Activated CD8-positive, alpha-beta T cell treated with anti-CD3 and anti-CD28 coated beads, Interleukin-2, amount 10 ng/mL, durations not matched to agents 7 days and 5 days (primary cell): ENCODE results near the gene CDC20B. TPM values are rescaled to one million over a fixed set of nuclear protein-coding genes. Genes with fewer than 3 reads are reported as not detected.
"Not testable (repeated sequence)": the region's sequence is repeated elsewhere in the genome, so short reads cannot be mapped to it uniquely, and the experiment has no call there.

Source experiments
- ATAC-seq: fragments of 150-1000 bp; cut with Tn5 transposase; one replicate; pipeline ENCODE4 v1.10.0; 2021; ENCODE audit warnings: moderate library complexity
- CTCF ChIA-PET: fragments of 350-600 bp; sonication (Branson Sonifier 250); formaldehyde crosslinking; loops from one replicate; lab custom pipeline; 2021; ENCODE audit warnings: antibody characterized with exemption; lab: Charles Lee
- POLR2A ChIA-PET: fragments of 350-600 bp; sonication (Branson Sonifier 250); formaldehyde crosslinking; loops from one replicate; lab custom pipeline; 2021; ENCODE audit warnings: antibody characterized with exemption; lab: Charles Lee
- DNase-seq: peaks from one replicate; pipeline ENCODE4 v3.0.0-alpha.2; 2020
- H3K27ac Mint-ChIP-seq: one replicate; pipeline ENCODE4 v1.8.0; 2021; ENCODE audit warnings: mild to moderate bottlenecking, mixed read lengths
- H3K27me3 Mint-ChIP-seq: one replicate; pipeline ENCODE4 v1.8.0; 2021; ENCODE audit warnings: low read depth, mixed read lengths
- H3K36me3 Mint-ChIP-seq: one replicate; pipeline ENCODE4 v1.8.0; 2021; ENCODE audit warnings: low read depth, mixed read lengths
- H3K4me1 Mint-ChIP-seq: one replicate; pipeline ENCODE4 v1.8.0; 2021; ENCODE audit warnings: low read depth, mixed read lengths
- H3K4me3 Mint-ChIP-seq: one replicate; pipeline ENCODE4 v1.8.0; 2021; ENCODE audit warnings: mild to moderate bottlenecking, mixed read lengths
- H3K9me3 Mint-ChIP-seq: one replicate; pipeline ENCODE4 v1.8.0; 2022; ENCODE audit warnings: mixed read lengths; ENCODE audit not compliant: insufficient read depth
- total RNA-seq, 2 experiments: library from RNA; stranded (reverse); gene quantifications; one replicate each; pipeline ENCODE4 v1.2.3, GENCODE V29; 2021

The CDC20B gene
- total RNA-seq, 2 experiments from 2014 or later = 0.13 to 0.16 TPM

- peak overlapping the region; percentile 84 for H3K27ac Mint-ChIP-seq
- peaks cover 29% of the 10 kb centered on the region for H3K9me3 Mint-ChIP-seq
- H3K4me1 Mint-ChIP-seq = peaks cover 49% of the 10 kb centered on the region
- H3K36me3 Mint-ChIP-seq = peaks cover 27% of the 10 kb centered on the region
- ChIA-PET CTCF (interaction anchor here (0.6 to 3.4 kb wide), 16 partner anchors 8 to 230 kb away, joined by 3 to 24 read pairs (median 4); partner anchors contain the start of gene GPX8), POLR2A (interaction anchor here (0.6 to 1.4 kb wide), 4 partner anchors 29 to 865 kb away, joined by 3 to 5 read pairs (median 5); partner anchors contain the start of gene GZMA)
- ATAC-seq (peak; percentile 93), DNase-seq (peak; percentile 85)
- peak overlapping the region; percentile 56 for H3K4me3 Mint-ChIP-seq
- peaks cover 13% of the 10 kb centered on the region for H3K27me3 Mint-ChIP-seq
These were observed 38.8 kb downstream of the CDC20B start for GRCh38 chr5:55134053-55134722.

DNA sequence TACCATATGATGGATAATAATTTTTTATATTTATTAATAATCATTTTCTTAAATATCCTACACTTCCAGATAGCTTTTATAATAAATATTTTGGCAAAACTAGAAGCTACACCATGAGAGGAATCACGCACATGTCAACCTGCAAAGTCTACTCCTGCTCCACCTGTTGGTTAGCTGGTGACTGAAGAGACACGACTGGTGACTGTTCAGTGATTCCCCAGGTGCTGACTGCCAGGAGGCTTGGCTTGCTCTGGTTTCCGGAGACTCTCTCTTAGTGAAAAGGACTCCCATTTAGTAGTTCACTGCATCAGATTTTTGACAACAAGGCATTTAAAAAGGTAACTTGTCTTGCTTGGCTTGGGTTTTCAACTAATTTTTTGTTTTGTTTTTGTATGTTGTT lies 49.6 kb downstream of the CDC20B start:
- ChIA-PET CTCF (no interaction called here), POLR2A (no interaction called here)

DNA sequence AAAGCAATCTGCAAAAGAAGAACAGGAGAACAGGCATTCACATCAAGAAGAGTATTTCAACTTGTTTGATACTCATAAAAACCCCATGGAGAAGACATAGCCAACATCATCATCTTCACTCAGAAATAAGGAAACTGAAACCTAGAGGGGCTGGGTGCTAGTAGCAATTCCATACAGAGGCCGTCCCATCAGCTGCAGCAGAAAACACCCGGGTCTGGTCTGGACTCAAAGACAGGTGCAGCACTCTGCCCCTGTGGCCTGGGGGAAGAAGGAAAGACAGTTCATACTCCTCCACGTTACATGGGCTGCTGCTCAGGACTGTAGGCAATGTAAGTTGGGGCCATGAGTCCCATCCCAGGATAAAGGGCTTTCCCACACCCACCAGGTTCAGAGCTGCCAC lies 58.9 kb downstream of the CDC20B start:
- no peak overlapping the region for H3K4me3 Mint-ChIP-seq
- no peak for ATAC-seq
- peaks cover 26% of the 10 kb centered on the region for H3K4me1 Mint-ChIP-seq
- no peaks in the 10 kb centered on the region for H3K9me3 Mint-ChIP-seq
- no peak for DNase-seq
- H3K27me3 Mint-ChIP-seq = no peaks in the 10 kb centered on the region
- peaks cover 28% of the 10 kb centered on the region for H3K36me3 Mint-ChIP-seq
- peak overlapping the region; percentile 1 for H3K27ac Mint-ChIP-seq
- ChIA-PET POLR2A (no interaction called here), CTCF (interaction anchor here (1.5 kb wide), 2 partner anchors 9 to 170 kb away, joined by 4 to 6 read pairs; no protein-coding TSS in a partner anchor)

More for the DNA sequence above, 49.6 kb downstream of the CDC20B start:
- no peak overlapping the region for H3K27ac Mint-ChIP-seq
- peaks cover 3% of the 10 kb centered on the region for H3K4me1 Mint-ChIP-seq
- peaks cover 2% of the 10 kb centered on the region for H3K27me3 Mint-ChIP-seq
- peaks cover 8% of the 10 kb centered on the region for H3K36me3 Mint-ChIP-seq
- peaks cover 3% of the 10 kb centered on the region for H3K9me3 Mint-ChIP-seq
- DNase-seq (no peak), ATAC-seq (no peak)
- H3K4me3 Mint-ChIP-seq = no peak overlapping the region

GRCh38 chr5:55113327-55113726 lies 59.6 kb downstream of the CDC20B start:
- CTCF ChIA-PET = interaction anchor here (0.8 to 1.5 kb wide), 3 partner anchors 8 to 33 kb away, joined by 3 to 4 read pairs (median 3); no protein-coding TSS in a partner anchor
- Mint-ChIP-seq H3K9me3 (no peaks in the 10 kb centered on the region), H3K4me1 (peaks cover 32% of the 10 kb centered on the region), H3K27me3 (no peaks in the 10 kb centered on the region), H3K27ac (peak overlapping the region; percentile 53), H3K36me3 (peaks cover 35% of the 10 kb centered on the region), H3K4me3 (no peak overlapping the region)
- ATAC-seq (peak; percentile 58), DNase-seq (no peak)
- POLR2A ChIA-PET = no interaction called here

GRCh38 chr5:55110217-55110616 lies 62.8 kb downstream of the CDC20B start:
- no peak overlapping the region for H3K4me3 Mint-ChIP-seq
- POLR2A ChIA-PET = no interaction called here
- CTCF ChIA-PET = no interaction called here
- no peaks in the 10 kb centered on the region for H3K9me3 Mint-ChIP-seq
- ATAC-seq = no peak
- H3K27me3 Mint-ChIP-seq = peaks cover 2% of the 10 kb centered on the region
- no peak overlapping the region for H3K27ac Mint-ChIP-seq
- no peak for DNase-seq
- peaks cover 59% of the 10 kb centered on the region for H3K36me3 Mint-ChIP-seq
- peaks cover 51% of the 10 kb centered on the region for H3K4me1 Mint-ChIP-seq

- H3K36me3 Mint-ChIP-seq = peaks cover 72% of the 10 kb centered on the region
- peaks cover 2% of the 10 kb centered on the region for H3K27me3 Mint-ChIP-seq
- no peak for ATAC-seq
- CTCF ChIA-PET = interaction anchor here (1.5 kb wide), 1 partner anchor 84 kb away, joined by 5 read pairs; no protein-coding TSS in a partner anchor
- POLR2A ChIA-PET = no interaction called here
- H3K27ac Mint-ChIP-seq = no peak overlapping the region
- no peak for DNase-seq
- H3K4me3 Mint-ChIP-seq = no peak overlapping the region
- peaks cover 61% of the 10 kb centered on the region for H3K4me1 Mint-ChIP-seq
- H3K9me3 Mint-ChIP-seq = no peaks in the 10 kb centered on the region
These were observed 64.3 kb downstream of the CDC20B start for GRCh38 chr5:55108661-55109060.

- DNase-seq, ATAC-seq, H3K27me3 Mint-ChIP-seq, H3K9me3 Mint-ChIP-seq, H3K27ac Mint-ChIP-seq: not testable (repeated sequence)
- Mint-ChIP-seq H3K4me1 (peaks cover 69% of the 10 kb centered on the region), H3K4me3 (peak overlapping the region; percentile 56), H3K36me3 (peaks cover 70% of the 10 kb centered on the region)
- ChIA-PET POLR2A (interaction anchor here (2.5 kb wide), 1 partner anchor 44 kb away, joined by 5 read pairs; no protein-coding TSS in a partner anchor), CTCF (interaction anchor here (1.0 to 6.2 kb wide), 7 partner anchors 38 to 200 kb away, joined by 3 to 64 read pairs (median 5); partner anchors contain the start of gene GPX8)
These were observed 67.0 kb downstream of the CDC20B start for GRCh38 chr5:55105976-55106375.

DNA sequence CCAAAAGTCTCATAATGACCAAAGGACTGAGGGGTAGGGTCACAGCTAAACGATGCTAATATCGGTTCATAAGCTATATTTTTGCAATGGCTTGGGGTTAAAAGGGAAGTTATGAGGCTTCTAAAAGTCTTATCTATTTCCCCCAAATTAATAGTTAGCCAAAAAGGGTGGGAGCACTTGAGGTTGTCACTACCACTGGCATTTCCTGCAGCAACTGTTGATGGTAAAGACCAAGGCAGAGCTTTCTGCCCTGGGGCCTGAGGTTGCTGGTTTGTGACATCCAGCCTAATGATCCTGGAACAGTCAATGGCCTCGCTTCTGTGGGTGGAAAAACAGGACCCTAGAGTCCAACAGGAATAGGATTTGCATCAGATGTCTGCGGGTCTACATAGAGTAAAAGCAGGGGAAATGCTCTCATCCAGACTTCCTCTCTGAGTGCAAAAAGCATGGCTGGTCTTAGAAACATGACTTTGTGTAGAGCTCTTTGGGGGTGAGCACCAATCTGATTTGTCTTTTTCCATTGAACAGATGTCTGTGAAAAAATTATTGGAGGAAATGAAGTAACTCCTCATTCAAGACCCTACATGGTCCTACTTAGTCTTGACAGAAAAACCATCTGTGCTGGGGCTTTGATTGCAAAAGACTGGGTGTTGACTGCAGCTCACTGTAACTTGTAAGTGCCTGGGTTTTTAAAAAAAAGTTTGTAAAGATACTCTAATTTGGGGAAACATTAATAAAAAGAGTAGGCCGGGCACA lies 67.9 kb downstream of the CDC20B start:
- DNase-seq = peak; percentile 36
- H3K27ac Mint-ChIP-seq = peak overlapping the region; percentile 86
- peaks cover 2% of the 10 kb centered on the region for H3K27me3 Mint-ChIP-seq
- no peak for ATAC-seq
- peaks cover 71% of the 10 kb centered on the region for H3K36me3 Mint-ChIP-seq
- POLR2A ChIA-PET = interaction anchor here (0.8 to 2.5 kb wide), 4 partner anchors 29 to 194 kb away, joined by 3 to 5 read pairs (median 4); no protein-coding TSS in a partner anchor
- H3K4me3 Mint-ChIP-seq = peak overlapping the region; percentile 84
- CTCF ChIA-PET = interaction anchor here (0.6 to 6.2 kb wide), 11 partner anchors 9 to 199 kb away, joined by 3 to 64 read pairs (median 7); partner anchors contain the start of gene GPX8
- H3K9me3 Mint-ChIP-seq = peaks cover 5% of the 10 kb centered on the region
- peaks cover 72% of the 10 kb centered on the region for H3K4me1 Mint-ChIP-seq

DNA sequence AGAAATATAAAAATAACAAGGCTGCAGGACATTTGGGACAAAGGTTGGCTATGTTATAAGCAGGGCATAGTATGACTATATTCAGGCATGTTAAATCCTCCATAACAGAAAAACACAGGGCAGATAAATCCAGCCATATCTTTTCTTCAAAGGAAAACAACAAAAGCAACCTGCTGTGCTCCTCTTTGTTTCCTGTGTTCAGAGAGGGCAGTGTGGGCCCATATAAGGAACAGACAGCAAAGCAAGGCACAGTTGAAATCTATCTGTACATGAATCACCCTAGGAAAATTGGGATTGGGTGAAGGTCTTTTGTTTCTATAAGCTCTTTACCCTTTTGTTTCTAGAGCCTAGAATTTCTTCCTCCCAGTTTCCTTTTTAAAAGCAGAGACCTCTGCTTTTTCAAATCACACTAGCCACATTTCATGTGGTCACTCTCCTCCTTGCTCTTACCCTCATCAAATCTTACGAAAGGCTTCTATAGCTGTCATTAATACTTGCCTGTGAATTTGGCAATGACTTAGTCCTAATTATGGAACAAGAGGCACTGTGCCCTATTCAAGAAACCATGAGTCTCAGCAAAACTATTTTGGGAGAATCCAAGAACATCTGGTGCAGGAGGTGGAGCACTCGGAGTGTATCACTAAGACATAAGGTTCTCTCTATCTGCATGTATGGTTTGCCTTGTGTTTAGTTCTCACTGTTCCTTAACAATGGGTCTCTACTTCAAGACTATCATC lies 68.8 kb downstream of the CDC20B start:
- ATAC-seq (peak; percentile 21), DNase-seq (peak; percentile 46)
- ChIA-PET CTCF (interaction anchor here (0.6 to 6.2 kb wide), 18 partner anchors 10 to 237 kb away, joined by 3 to 64 read pairs (median 5); partner anchors contain the start of gene GPX8), POLR2A (interaction anchor here (1.1 to 1.5 kb wide), 3 partner anchors 30 to 37 kb away, joined by 3 to 5 read pairs (median 4); no protein-coding TSS in a partner anchor)
- H3K9me3 Mint-ChIP-seq = peaks cover 11% of the 10 kb centered on the region
- peaks cover 79% of the 10 kb centered on the region for H3K4me1 Mint-ChIP-seq
- peak overlapping the region; percentile 86 for H3K27ac Mint-ChIP-seq
- peaks cover 2% of the 10 kb centered on the region for H3K27me3 Mint-ChIP-seq
- peaks cover 72% of the 10 kb centered on the region for H3K36me3 Mint-ChIP-seq
- H3K4me3 Mint-ChIP-seq = peak overlapping the region; percentile 84

- Mint-ChIP-seq H3K4me3 (peak within 1 kb of the TSS; percentile 84), H3K27me3 (peaks cover 2% of the 10 kb centered on the region), H3K27ac (peak within 1 kb of the TSS; percentile 94), H3K9me3 (peaks cover 30% of the 10 kb centered on the region), H3K36me3 (peaks cover 72% of the 10 kb centered on the region), H3K4me1 (peaks cover 86% of the 10 kb centered on the region)
- DNase-seq (peak; percentile 68), ATAC-seq (peak; percentile 78)
- POLR2A ChIA-PET = interaction anchor here (1.0 to 2.7 kb wide), 5 partner anchors 28 to 196 kb away, joined by 3 to 12 read pairs (median 6); no protein-coding TSS in a partner anchor
- CTCF ChIA-PET = interaction anchor here (0.7 to 6.2 kb wide), 11 partner anchors 9 to 196 kb away, joined by 3 to 64 read pairs (median 6); no protein-coding TSS in a partner anchor
These were observed 70.6 kb downstream of the CDC20B start, which contains the start of gene GZMA for GRCh38 chr5:55102348-55102747. Gene GZMA, plus strand, starts transcription at chr5:55102646. Its CDS starts 37 bp downstream, at chr5:55102683.
